HG03575 (cell line): ENCODE results near the gene MRE11.
"Not testable (repeated sequence)": the region's sequence is repeated elsewhere in the genome, so short reads cannot be mapped to it uniquely, and the experiment has no call there.

Source experiments
- ATAC-seq: cut with Tn5 transposase; IDR thresholded peaks from one replicate; pipeline ENCODE4 v1.9.1; 2021; ENCODE audit not compliant: unreplicated experiment, insufficient number of reproducible peaks, low FRiP score; ENCODE audit errors: extremely low read depth

MRE11 gene

DNA sequence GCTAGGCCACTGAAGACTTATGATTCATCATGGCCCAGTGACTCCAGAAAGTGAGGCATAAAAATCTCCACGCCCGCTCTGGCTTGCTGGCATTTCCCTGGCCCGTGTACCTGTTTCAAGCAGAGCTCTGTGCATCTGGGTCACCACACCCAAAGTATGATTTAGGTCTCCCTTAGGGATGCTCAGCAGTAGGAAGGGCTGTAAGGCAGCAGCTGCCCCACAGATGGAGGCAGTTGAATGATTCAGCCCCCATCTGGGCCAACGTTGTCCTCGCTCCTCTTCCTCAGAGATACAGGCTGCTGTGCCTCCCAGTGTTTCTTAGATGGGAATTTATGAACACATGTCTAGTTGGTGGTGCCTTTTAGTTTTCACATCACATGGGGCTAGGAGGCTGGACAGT, 114.0 kb downstream of the MRE11 start:
- no peak for ATAC-seq

DNA sequence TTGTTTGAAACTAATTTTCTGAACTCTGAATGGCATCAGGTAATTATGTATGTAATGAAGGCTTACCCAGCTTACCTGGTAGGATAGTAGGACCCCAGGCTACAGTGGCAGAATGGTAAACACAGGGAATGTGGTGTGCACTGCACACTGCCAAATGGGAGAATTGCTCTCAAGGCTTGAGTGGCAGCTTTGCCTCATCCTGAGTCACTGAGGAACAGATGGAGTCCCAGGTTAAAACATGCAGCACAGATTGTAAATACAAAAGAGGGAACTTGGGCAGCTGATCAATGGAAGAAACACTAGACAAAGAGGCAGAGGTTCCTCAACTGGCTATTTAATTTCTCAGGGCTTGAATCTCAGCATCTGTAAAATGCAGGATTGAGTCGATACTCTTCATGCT, 116.8 kb downstream of the MRE11 start:
- no peak for ATAC-seq

DNA sequence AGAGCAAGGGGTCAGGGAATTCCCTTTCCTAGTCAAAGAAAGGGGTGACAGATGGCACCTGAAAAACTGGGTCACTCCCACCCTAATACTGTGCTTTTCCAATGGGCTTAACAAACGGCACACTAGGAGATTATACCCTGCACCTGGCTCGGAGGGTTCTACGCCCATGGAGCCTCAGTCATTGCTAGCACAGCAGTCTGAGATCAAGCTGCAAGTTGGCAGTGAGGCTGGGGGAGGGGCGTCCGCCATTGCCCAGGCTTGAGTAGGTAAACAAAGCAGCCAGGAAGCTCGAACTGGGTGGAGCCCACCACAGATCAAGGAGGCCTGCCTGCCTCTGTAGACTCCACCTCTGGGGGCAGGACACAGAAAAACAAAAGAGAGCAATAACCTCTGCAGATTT, 123.1 kb downstream of the MRE11 start:
- not testable (repeated sequence) for ATAC-seq
